GM19467 (cell line): ENCODE measurements around the gene P2RX3.
"Not testable (repeated sequence)": the region's sequence is repeated elsewhere in the genome, so short reads cannot be mapped to it uniquely, and the experiment has no call there.

Source experiments
- ATAC-seq: cut with Tn5 transposase; IDR thresholded peaks from one replicate; pipeline ENCODE4 v1.9.1; 2021; ENCODE audit warnings: mild to moderate bottlenecking, moderate library complexity; ENCODE audit not compliant: unreplicated experiment

Gene P2RX3

GRCh38 chr11:57324154-57324885, 13.8 kb upstream of the P2RX3 start:
- peak; percentile 7 for ATAC-seq

- peak; percentile 92 for ATAC-seq
These were observed 13.0 kb upstream of the P2RX3 start, which contains the start of gene TNKS1BP1 for GRCh38 chr11:57324886-57325734. Gene TNKS1BP1 (minus strand): TSS chr11:57324952. CDS start chr11:57321885, 3,067 bp downstream.

GRCh38 chr11:57325735-57326048, 12.5 kb upstream of the P2RX3 start:
- no peak for ATAC-seq

GRCh38 chr11:57327721-57328120, 10.4 kb upstream of the P2RX3 start:
- ATAC-seq = no peak

GRCh38 chr11:57330029-57330428, 8.1 kb upstream of the P2RX3 start:
- no peak for ATAC-seq

GRCh38 chr11:57331720-57332119, 6.4 kb upstream of the P2RX3 start:
- no peak for ATAC-seq

- no peak for ATAC-seq
These were observed 5.3 kb upstream of the P2RX3 start for GRCh38 chr11:57332694-57333440.

- ATAC-seq = no peak
These were observed 3.2 kb upstream of the P2RX3 start for GRCh38 chr11:57335023-57335342.

- ATAC-seq = peak; percentile 100
These were observed 2.6 kb upstream of the P2RX3 start, which contains the start of gene SSRP1 for GRCh38 chr11:57335343-57336110. Gene SSRP1 (minus strand): TSS chr11:57335892. CDS start chr11:57335121, 771 bp downstream.

GRCh38 chr11:57336111-57336666, 2.0 kb upstream of the P2RX3 start:
- peak; percentile 4 for ATAC-seq

GRCh38 chr11:57336856-57337255, 1.3 kb upstream of the P2RX3 start:
- not testable (repeated sequence) for ATAC-seq

GRCh38 chr11:57339328-57339727, 1.2 kb downstream of the P2RX3 start:
- no peak for ATAC-seq

- ATAC-seq = no peak
These were observed 2.0 kb downstream of the P2RX3 start for GRCh38 chr11:57340039-57340615.

GRCh38 chr11:57341250-57341808, 3.2 kb downstream of the P2RX3 start:
- no peak for ATAC-seq

GRCh38 chr11:57342702-57343101, 4.5 kb downstream of the P2RX3 start:
- ATAC-seq = no peak

GRCh38 chr11:57343825-57344224, 5.7 kb downstream of the P2RX3 start:
- no peak for ATAC-seq

- no peak for ATAC-seq
These were observed 6.7 kb downstream of the P2RX3 start for GRCh38 chr11:57344826-57345225.

GRCh38 chr11:57345555-57346211, 7.5 kb downstream of the P2RX3 start:
- no peak for ATAC-seq

GRCh38 chr11:57347336-57347735, 9.2 kb downstream of the P2RX3 start:
- ATAC-seq = no peak
